PC-9 (cell line): ENCODE data around the gene CKM.

Source experiments
- CTCF ChIP-seq: fragments of 200-600 bp; sonication (generic); conservative IDR thresholded peaks from 2 replicates; pipeline ENCODE4 v1.6.1; 2017; ENCODE audit warnings: mixed run types, antibody characterized with exemption, mild to moderate bottlenecking, moderate library complexity
- EZH2 ChIP-seq: fragments of 200-600 bp; sonication (generic); IDR thresholded peaks from 2 replicates; pipeline ENCODE4 v1.8.0; 2017; ENCODE audit warnings: antibody characterized with exemption, low read depth

- TF ChIP-seq CTCF: no peak
- no peak for TF ChIP-seq EZH2
Observed at GRCh38 chr19:45348367-45349125, 25.9 kb upstream of the CKM start.
